K562 (cell line): ENCODE measurements around the gene AQP6. TPM values are rescaled to one million over a fixed set of nuclear protein-coding genes. Genes with fewer than 3 reads are reported as not detected.
A peak's percentile ranks its signal among the peaks of the same experiment; 100 is the strongest.

ENCODE experiments used
- ATAC-seq: fragments of 200-7000 bp; cut with Tn5 transposase; 3 replicates; pipeline ENCODE4 v1.9.1; 2020; ENCODE audit warnings: moderate library complexity
- BruUV-seq: library from RNA; stranded (reverse); fragments of 400-500 nt; replicated peaks from 2 replicates; lab custom pipeline; 2021; lab: Mats Ljungman, UMichigan
- CTCF ChIA-PET: fragments of 300-600 bp; formaldehyde crosslinking; extraction: SDS; loops from one replicate; lab custom pipeline; 2021; ENCODE audit warnings: low intra/inter-chr PET ratio; lab: Yijun Ruan, JAX
- POLR2A ChIA-PET: fragments of 300-600, 350-650 bp; sonication (Branson Sonifier 250); formaldehyde crosslinking; extraction: SDS; loops from one replicate; lab custom pipeline; 2021; ENCODE audit warnings: antibody characterized with exemption, inconsistent platforms; lab: Yijun Ruan, JAX
- DNase-seq, 4 experiments: peaks; one replicate each; pipeline versions ENCODE4 v3.0.0 to v3.0.0-alpha.2; 2011 to 2018; ENCODE audit warnings: low spot score in 3 of 4, mixed read lengths in 3 of 4; ENCODE audit errors: extremely low read depth in 1 of 4
- FAIRE-seq: peaks from 2 replicates; lab custom pipeline; 2011; peaks lifted over from hg19 to GRCh38; lab: Jason Lieb, UNC
- H2AFZ ChIP-seq: 2 replicates; pipeline ENCODE4 v1.6.0; 2011; ENCODE audit warnings: low read depth, low read length, control low read depth, inconsistent platforms
- H3K27ac ChIP-seq: fragments of 200-600 bp; 3 replicates; pipeline ENCODE4 v1.8.0; 2011; ENCODE audit warnings: low read depth, mild to moderate bottlenecking, control low read depth, inconsistent platforms, low read length, moderate library complexity, mixed read lengths; ENCODE audit errors: extremely low read depth
- H3K27me3 ChIP-seq, 2 experiments: fragments of 300-600 bp in 1 of 2; 2 replicates in 1 of 2; 3 replicates in 1 of 2; pipeline versions ENCODE4 v1.6.0 to v1.8.0; 2011; ENCODE audit warnings: inconsistent platforms in 2 of 2, low read length in 2 of 2, mild to moderate bottlenecking in 1 of 2, mixed read lengths in 1 of 2, moderate library complexity in 1 of 2; ENCODE audit not compliant: control insufficient read depth in 2 of 2, insufficient read depth in 2 of 2
- H3K36me3 ChIP-seq: fragments of 300-600 bp; 3 replicates; pipeline ENCODE4 v1.8.0; 2011; ENCODE audit warnings: mild to moderate bottlenecking, low read length, inconsistent platforms; ENCODE audit not compliant: control insufficient read depth, insufficient read depth
- H3K4me1 ChIP-seq, 2 experiments: fragments of 200-600 bp in 1 of 2; replicated peaks in 1 of 2; 2 replicates in 1 of 2; 3 replicates in 1 of 2; pipeline versions ENCODE4 v1.5.1 to v1.8.0; 2011; ENCODE audit warnings: inconsistent platforms in 2 of 2, low read length in 2 of 2, mild to moderate bottlenecking in 1 of 2, mixed read lengths in 1 of 2, moderate library complexity in 1 of 2; ENCODE audit not compliant: control insufficient read depth in 2 of 2, insufficient read depth in 2 of 2
- H3K4me2 ChIP-seq: 2 replicates; pipeline ENCODE4 v1.6.1; 2011; ENCODE audit warnings: low read length, control low read depth, inconsistent platforms, mixed read lengths; ENCODE audit not compliant: insufficient read depth
- H3K4me3 ChIP-seq: fragments of 200-600 bp; sonication (generic), shearing (Covaris generic); 2 replicates; pipeline ENCODE4 v1.5.1; 2016; ENCODE audit warnings: control low read depth, inconsistent platforms
- H3K79me2 ChIP-seq: fragments of 200-600 bp; 3 replicates; pipeline ENCODE4 v1.8.0; 2011; ENCODE audit warnings: low read length, inconsistent platforms; ENCODE audit not compliant: control insufficient read depth, insufficient read depth
- H3K9ac ChIP-seq, 2 experiments: 2 replicates each; pipeline versions ENCODE4 v1.6.0 to v1.6.1; 2011; ENCODE audit warnings: low read depth in 2 of 2, low read length in 2 of 2, control low read depth in 1 of 2, inconsistent platforms in 1 of 2, mild to moderate bottlenecking in 1 of 2, mixed read lengths in 1 of 2; ENCODE audit not compliant: insufficient read depth in 1 of 2
- H3K9me1 ChIP-seq: one replicate; pipeline ENCODE4 v1.6.0; 2011; ENCODE audit warnings: inconsistent platforms, mild to moderate bottlenecking, low read length, moderate library complexity; ENCODE audit not compliant: control insufficient read depth, insufficient read depth
- H3K9me3 ChIP-seq: replicated peaks from 2 replicates; pipeline ENCODE4 v1.5.1; 2011; ENCODE audit warnings: low read depth, low read length, inconsistent platforms; ENCODE audit not compliant: control insufficient read depth, insufficient read depth
- H4K20me1 ChIP-seq: replicated peaks from 2 replicates; pipeline ENCODE4 v1.6.1; 2011; ENCODE audit warnings: low read length, inconsistent platforms, mixed read lengths; ENCODE audit not compliant: control insufficient read depth, insufficient read depth
- E2F5 ChIP-seq: sonication (generic); formaldehyde crosslinking; IDR thresholded peaks from 2 replicates; pipeline ENCODE4 v1.8.0; 2022; ENCODE audit warnings: mild to moderate bottlenecking, missing genetic modification reagents
- FOS ChIP-seq: IDR thresholded peaks from 3 replicates; pipeline ENCODE4 v1.6.1; 2011; ENCODE audit not compliant: insufficient read length; ENCODE audit errors: extremely low read depth
- FUS ChIP-seq: fragments of 200-400 bp; formaldehyde crosslinking; optimal IDR thresholded peaks from 2 replicates; pipeline ENCODE3; 2017; ENCODE audit warnings: low read depth, low read length
- KAT8 ChIP-seq: fragments of 450-650 bp; IDR thresholded peaks from 2 replicates; pipeline ENCODE4 v1.6.1; 2016; ENCODE audit warnings: low read depth, mild to moderate bottlenecking
- KLF10 ChIP-seq: fragments of 250-450 bp; sonication (Bioruptor Pico); IDR thresholded peaks from 2 replicates; pipeline ENCODE4 v1.6.1; 2021; ENCODE audit warnings: matching md5 sums
- POLR2G ChIP-seq: fragments of 200-400 bp; formaldehyde crosslinking; IDR thresholded peaks from 2 replicates; pipeline ENCODE4 v1.6.1; 2017; ENCODE audit warnings: low read depth, mild to moderate bottlenecking, antibody characterized with exemption, low read length, moderate library complexity
- SUPT5H ChIP-seq: fragments of 450-650 bp; IDR thresholded peaks from 2 replicates; pipeline ENCODE4 v1.6.1; 2016
- WGBS: fragments of 100-300 bp; shearing (Covaris generic); methylation state at CpG from one replicate; pipeline ENCODE4 v1.1.6; 2016; ENCODE audit warnings: low coverage, mixed read lengths; ENCODE audit not compliant: insufficient coverage; ENCODE audit errors: missing lambda C conversion rate; 5-methylcytosine and 5-hydroxymethylcytosine counted together
- in situ Hi-C: fragments of 300-500 bp; cut with MboI; formaldehyde crosslinking; loops from 4 replicates; pipeline ENCODE4 v1.15.0; 2018; ENCODE audit warnings: inconsistent platforms, mixed read lengths
- intact Hi-C: fragments of 100-400 bp; cut with micrococcal nuclease; formaldehyde crosslinking; loops from 2 replicates; pipeline ENCODE4 v1.14.2; 2022
- polyA plus RNA-seq, 8 experiments: library from polyadenylated mRNA; depleted of rRNA in 4 of 8; stranded (reverse) in 5 of 8; unstranded in 3 of 8; fragments of >200 nt; fragmentation: Nextera tagmentation in 2 of 8; fragmentation: Illumina TruSeq in 1 of 8; extraction: Ambion mirVana in 2 of 8; extraction: Trizol in 1 of 8; gene quantifications; 2 replicates each; pipeline versions ENCODE4 v1.2.1 to v1.2.3, GENCODE V29; 2011 to 2014; ENCODE audit warnings: inconsistent platforms in 1 of 8, missing spikeins in 1 of 8
- total RNA-seq, 7 experiments: library from RNA; depleted of rRNA in 6 of 7; stranded (reverse); fragments of >200 nt in 6 of 7; fragmentation: Illumina TruSeq in 2 of 7; extraction: Trizol in 2 of 7; gene quantifications; 2 replicates each; pipeline versions ENCODE4 v1.2.1 to v1.2.3, GENCODE V29; 2011 to 2021; ENCODE audit warnings: low replicate concordance in 1 of 7
- TF ChIP-seq, protein P1 (sequence below): sonication (generic); formaldehyde crosslinking; IDR thresholded peaks from 2 replicates; pipeline ENCODE4 v1.8.0; 2022; ENCODE audit warnings: mild to moderate bottlenecking, missing genetic modification reagents, borderline replicate concordance

Gene AQP6
- total and polyA plus RNA-seq, 9 of the 15 experiments (the other 6 are each of a cell fraction or from before 2014, with no cell fraction given): 0.05 to 0.12 TPM; not detected in 7

GRCh38 chr12:50013361-50014147 is 40.8 kb downstream of the AQP6 start:
- CTCF ChIA-PET: no interaction called here
- Histone ChIP-seq H3K27ac (no peak overlapping the region), H3K4me1 (no peaks in the 10 kb centered on the region; a peak in 1 of 5 replicates), H4K20me1 (peaks cover 4% of the 10 kb centered on the region), H3K27me3 (no peaks in the 10 kb centered on the region), H3K4me3 (no peak overlapping the region), H3K9me1 (no peaks in the 10 kb centered on the region), H3K79me2 (peaks cover 52% of the 10 kb centered on the region), H3K4me2 (no peak overlapping the region), H3K9me3 (no peaks in the 10 kb centered on the region), H3K9ac (no peak overlapping the region), H3K36me3 (peaks cover 61% of the 10 kb centered on the region), H2AFZ (no peak overlapping the region)
- ATAC-seq (no peak), DNase-seq (no peak), FAIRE-seq (no peak)
- intact Hi-C loops (no loop called here), in situ Hi-C loops (no loop called here)
- WGBS: 88% methylated on average over 2 of the region's 2 CpGs
- no peak for TF ChIP-seq E2F5
- no peak for TF ChIP-seq KLF10 (CRISPR knock-in tag)
- TF ChIP-seq SUPT5H: peak; percentile 33
- POLR2A ChIA-PET: interaction anchor here (0.6 to 1.5 kb wide), 8 partner anchors 8 to 502 kb away, joined by 3 to 4 read pairs (median 3); partner anchors contain the start of gene RACGAP1
- BruUV-seq: no TSS peak

DNA sequence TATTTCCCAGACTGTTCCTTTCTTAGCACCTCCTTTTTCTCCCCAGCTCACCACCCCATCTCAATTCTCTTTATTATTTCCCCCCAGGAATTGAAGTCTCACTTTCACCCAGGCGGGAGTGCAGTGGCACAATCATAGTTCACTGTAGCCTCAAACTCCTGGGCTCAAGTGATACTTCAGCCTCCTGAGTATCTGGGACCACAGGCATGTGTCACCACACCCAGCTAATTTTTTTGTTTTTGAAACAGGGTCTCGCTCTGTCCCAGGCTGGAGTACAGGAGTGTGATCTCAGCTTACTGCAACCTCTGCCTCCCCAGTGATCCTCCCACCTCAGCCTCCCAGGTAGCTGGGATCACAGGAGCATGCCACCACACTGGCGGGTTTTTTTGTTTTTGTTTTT is 41.6 kb downstream of the AQP6 start:
- no peaks in the 10 kb centered on the region for H3K9me3 ChIP-seq
- peaks cover 61% of the 10 kb centered on the region for H3K36me3 ChIP-seq
- FAIRE-seq: no peak
- intact Hi-C loops: no loop called here
- no peaks in the 10 kb centered on the region for H3K9me1 ChIP-seq
- H3K27me3 ChIP-seq: no peaks in the 10 kb centered on the region
- peaks cover 4 to 5% of the 10 kb centered on the region in 2 experiments; a peak in 3 of 5 replicates for H3K4me1 ChIP-seq
- no peak for TF ChIP-seq FOS
- TF ChIP-seq, protein P1, sequence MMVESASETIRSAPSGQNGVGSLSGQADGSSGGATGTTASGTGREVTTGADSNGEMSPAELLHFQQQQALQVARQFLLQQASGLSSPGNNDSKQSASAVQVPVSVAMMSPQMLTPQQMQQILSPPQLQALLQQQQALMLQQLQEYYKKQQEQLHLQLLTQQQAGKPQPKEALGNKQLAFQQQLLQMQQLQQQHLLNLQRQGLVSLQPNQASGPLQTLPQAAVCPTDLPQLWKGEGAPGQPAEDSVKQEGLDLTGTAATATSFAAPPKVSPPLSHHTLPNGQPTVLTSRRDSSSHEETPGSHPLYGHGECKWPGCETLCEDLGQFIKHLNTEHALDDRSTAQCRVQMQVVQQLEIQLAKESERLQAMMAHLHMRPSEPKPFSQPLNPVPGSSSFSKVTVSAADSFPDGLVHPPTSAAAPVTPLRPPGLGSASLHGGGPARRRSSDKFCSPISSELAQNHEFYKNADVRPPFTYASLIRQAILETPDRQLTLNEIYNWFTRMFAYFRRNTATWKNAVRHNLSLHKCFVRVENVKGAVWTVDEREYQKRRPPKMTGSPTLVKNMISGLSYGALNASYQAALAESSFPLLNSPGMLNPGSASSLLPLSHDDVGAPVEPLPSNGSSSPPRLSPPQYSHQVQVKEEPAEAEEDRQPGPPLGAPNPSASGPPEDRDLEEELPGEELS (CRISPR knock-in tag): no peak
- TF ChIP-seq KAT8: no peak
- TF ChIP-seq POLR2G: no peak
- TF ChIP-seq FUS: no peak
- H3K4me2 ChIP-seq: no peak overlapping the region
- H3K9ac ChIP-seq: no peak overlapping the region
- peaks cover 57% of the 10 kb centered on the region for H3K79me2 ChIP-seq
- H3K27ac ChIP-seq: no peak overlapping the region
- in situ Hi-C loops: no loop called here
- 94% methylated on average over 3 of the region's 3 CpGs for WGBS
- no peak for DNase-seq
- POLR2A ChIA-PET: interaction anchor here (0.6 to 1.5 kb wide), 6 partner anchors 11 to 1164 kb away, joined by 3 to 4 read pairs (median 3); no protein-coding TSS in a partner anchor
- CTCF ChIA-PET: no interaction called here
- BruUV-seq: no TSS peak
- no peak overlapping the region for H3K4me3 ChIP-seq
- no peak for ATAC-seq
- no peak overlapping the region for H2AFZ ChIP-seq
- H4K20me1 ChIP-seq: peaks cover 8% of the 10 kb centered on the region
